ENCODE measurements around the gene UGT2B28. TPM values are rescaled to one million over a fixed set of nuclear protein-coding genes. Genes with fewer than 3 reads are reported as not detected.
"Not testable (repeated sequence)": the region's sequence is repeated elsewhere in the genome, so short reads cannot be mapped to it uniquely, and the experiment has no call there.

Gene UGT2B28
- polyA plus RNA-seq, 4 donors = 0.47 TPM; not detected in 3

DNA sequence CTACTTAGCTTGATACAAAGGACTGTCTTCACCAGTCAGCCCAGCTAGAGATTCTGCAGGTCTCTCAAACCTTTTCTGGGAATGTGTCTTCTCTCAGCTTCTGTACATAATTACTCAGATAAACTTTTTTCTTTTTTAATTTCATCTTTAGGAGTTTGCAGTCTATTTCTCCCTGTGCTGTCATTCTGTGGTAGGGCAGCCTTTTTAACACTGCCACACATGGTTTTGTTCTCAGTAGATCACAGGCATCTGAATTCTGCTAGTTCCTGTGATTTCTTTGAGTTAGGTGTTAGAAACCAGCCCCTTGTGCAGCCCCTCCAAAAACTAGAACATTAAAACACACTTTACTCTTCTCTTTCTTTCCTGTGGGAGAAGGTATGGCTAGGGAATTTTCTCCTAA, 55.2 kb downstream of the UGT2B28 start:
- DNase-seq (ENCODE audit: low read depth in 4 of 4, low spot score in 3 of 4) = not testable (repeated sequence)

DNA sequence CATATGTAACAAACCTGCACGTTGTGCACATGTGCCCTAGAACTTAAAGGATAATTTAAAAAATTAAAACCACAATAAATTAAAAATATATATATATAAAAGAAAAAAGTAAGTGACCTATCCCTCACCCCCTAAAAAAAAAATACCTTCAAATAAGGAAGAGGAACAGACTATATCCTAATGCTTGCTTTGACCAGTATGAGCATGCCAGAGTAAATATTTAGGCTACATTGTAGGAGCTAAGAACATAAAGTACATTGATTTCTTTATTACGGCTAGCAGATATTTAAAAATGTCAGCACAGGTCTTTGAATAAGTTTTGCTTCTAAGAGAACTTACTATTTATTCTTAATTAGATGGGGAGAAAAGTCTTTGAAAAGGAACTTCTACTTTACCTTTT, 62.8 kb downstream of the UGT2B28 start:
- not testable (repeated sequence) for DNase-seq (ENCODE audit: low read depth in 4 of 4, low spot score in 3 of 4)

DNA sequence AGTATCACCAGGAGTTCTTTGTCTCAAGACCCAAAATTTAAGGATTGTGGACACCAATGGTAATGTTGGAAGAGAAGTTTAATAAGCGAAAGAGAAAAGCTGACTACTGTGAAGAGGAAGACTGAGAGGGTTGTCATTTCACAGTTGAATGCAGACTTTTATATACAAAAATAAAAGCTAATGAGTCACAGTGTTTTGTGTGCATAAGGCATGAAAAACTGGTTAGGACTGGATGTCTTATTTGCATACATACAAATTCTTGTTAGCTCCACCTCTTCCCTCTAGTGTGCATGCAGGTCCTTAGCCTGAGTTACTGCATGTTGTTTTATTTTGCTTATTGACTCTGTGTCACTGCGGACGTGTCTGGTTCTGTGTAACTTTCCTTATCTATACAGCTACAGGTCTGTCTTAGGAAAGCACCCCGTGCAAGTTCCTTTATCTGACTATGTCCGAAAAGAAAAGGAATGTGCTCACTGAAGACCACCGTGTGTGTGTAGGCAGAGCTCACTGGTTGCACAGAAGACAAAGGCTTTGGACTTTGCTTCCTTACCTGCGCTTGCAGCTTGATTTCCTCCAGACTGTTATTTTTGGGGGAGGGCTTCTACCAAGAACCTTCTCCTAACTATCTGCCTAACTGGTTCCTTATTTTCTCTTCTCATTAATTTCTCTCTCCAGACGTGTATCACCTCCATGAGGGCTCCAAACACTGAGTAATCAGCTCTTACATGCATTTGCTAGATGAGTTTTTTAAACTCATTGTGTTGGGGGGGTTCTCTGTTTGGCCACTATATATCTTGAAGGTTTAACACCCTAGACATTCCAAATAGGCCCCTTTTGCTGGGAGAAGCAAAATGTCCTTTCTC, 63.5 kb downstream of the UGT2B28 start:
- not testable (repeated sequence) for DNase-seq (ENCODE audit: low read depth in 4 of 4, low spot score in 3 of 4)

Other genes with a start within 250 kb of the UGT2B28 start
- gene UGT2B7, start 184.0 kb upstream of the UGT2B28 start, polyA plus RNA-seq (ENCODE audit: insufficient read length in 4 of 4) = 10 to 100 TPM in 3 of 4 donors, 1 to 10 TPM in 1; 1.6 to 84.7 (median 68.1) TPM
- gene UGT2B11, start 65.7 kb upstream of the UGT2B28 start, polyA plus RNA-seq (ENCODE audit: insufficient read length in 4 of 4) = 1 to 10 TPM in 3 of 4 donors, under 1 TPM in 1; 0.52 to 4.4 (median 2.3) TPM
- gene UGT2B4, start 215.4 kb downstream of the UGT2B28 start, polyA plus RNA-seq (ENCODE audit: insufficient read length in 4 of 4) = 1 to 10 TPM in 2 of 4 donors, under 1 TPM in 2; 0.37 to 1.3 (median 1.1) TPM